Epithelial cell of esophagus (primary cell): ENCODE data around the gene RPTOR.

Experiments used
- DNase-seq: peaks from one replicate; pipeline ENCODE4 v3.0.0; 2010; ENCODE audit warnings: low read depth
- H3K4me3 ChIP-seq: 2 replicates; pipeline ENCODE4 v1.5.1; 2011; ENCODE audit warnings: mild to moderate bottlenecking, low read length, control low read depth
- TF ChIP-seq, protein P1 (sequence below): IDR thresholded peaks from 2 replicates; pipeline ENCODE4 v1.5.1; 2011; ENCODE audit warnings: low read depth, mild to moderate bottlenecking, low read length, control low read depth, inconsistent platforms; ENCODE audit not compliant: insufficient read depth; ENCODE audit errors: missing control alignments

The RPTOR gene

DNA sequence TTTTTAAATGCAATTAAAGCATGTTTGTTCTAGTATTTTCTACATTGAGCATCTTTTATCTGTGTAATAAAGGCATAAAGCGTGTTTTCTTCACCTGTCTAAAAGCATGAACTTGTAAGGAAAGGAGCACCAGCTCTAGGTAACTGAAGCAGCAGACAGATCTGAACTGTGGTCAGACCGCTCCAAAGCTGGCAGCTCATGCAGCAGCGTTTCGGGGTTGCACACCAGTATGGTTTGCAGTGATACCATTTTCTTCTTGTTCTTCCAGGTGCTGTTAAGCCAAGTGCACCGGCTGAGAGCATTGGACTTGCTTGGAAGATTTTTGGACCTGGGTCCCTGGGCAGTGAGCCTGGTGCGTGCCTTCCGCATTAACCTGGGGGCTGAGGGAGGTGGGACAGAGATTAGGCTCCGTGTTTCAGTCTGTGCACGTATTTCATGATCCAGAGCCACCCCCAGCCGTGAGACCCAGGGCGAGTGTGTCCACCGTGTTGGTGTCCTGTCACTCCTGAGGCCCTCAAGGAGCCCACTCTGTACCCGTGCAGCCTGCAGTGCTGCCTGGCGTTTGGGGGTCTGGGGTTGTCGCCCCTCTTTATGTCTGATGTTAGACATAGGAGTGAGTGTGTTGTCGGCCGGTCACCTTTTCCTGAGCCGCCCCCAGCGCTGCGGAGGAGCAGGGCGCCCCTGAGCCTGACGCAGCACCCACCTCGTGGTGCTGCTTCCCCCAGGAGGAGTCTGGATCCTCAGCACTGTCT lies 310.7 kb downstream of the RPTOR start:
- no peak for DNase-seq
- no peak overlapping the region for H3K4me3 ChIP-seq
- TF ChIP-seq, protein P1, sequence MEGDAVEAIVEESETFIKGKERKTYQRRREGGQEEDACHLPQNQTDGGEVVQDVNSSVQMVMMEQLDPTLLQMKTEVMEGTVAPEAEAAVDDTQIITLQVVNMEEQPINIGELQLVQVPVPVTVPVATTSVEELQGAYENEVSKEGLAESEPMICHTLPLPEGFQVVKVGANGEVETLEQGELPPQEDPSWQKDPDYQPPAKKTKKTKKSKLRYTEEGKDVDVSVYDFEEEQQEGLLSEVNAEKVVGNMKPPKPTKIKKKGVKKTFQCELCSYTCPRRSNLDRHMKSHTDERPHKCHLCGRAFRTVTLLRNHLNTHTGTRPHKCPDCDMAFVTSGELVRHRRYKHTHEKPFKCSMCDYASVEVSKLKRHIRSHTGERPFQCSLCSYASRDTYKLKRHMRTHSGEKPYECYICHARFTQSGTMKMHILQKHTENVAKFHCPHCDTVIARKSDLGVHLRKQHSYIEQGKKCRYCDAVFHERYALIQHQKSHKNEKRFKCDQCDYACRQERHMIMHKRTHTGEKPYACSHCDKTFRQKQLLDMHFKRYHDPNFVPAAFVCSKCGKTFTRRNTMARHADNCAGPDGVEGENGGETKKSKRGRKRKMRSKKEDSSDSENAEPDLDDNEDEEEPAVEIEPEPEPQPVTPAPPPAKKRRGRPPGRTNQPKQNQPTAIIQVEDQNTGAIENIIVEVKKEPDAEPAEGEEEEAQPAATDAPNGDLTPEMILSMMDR, result no peak

DNA sequence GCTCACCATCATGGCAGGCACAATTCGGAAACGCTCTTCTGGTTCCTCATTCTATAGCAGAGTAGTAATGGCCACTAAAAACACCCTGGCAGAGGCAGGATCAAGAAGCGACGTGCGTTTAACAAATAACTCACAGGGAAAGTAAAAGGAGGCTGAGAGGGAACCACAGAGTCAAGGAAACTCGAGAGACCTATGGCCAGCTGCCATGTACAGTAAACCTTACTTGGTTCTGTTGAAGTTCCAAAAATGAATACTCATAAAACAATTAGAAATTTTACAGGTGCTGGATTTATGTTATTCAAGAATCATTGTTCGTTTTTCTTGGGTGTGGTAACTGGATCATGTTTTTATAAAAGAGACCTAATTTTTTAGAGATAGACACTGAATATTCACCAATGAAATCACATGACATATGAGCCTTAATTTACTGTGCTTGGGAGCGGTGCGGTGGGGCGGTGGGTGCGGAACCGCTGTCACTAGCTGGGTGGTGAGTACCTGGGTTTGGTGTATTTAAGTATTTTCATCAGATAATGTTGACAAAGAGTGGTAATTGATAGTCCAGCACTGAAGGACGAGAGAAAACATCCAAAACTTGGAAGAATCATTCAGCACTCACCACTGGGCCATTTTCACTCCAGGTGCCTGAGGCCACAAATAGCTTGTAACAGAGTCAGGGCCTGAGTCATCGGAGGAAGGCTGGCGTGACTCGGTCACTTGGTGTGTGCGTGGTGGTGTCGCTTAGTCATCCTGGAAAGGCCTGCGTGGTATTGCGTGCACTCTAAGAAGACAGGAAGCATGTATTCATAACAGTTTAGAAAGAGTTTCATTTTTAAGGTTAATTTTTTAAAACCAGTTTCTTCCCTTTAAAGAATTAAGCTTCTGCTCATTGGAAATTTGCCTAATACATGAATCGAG lies 311.6 kb downstream of the RPTOR start:
- no peak overlapping the region for H3K4me3 ChIP-seq
- TF ChIP-seq, protein P1, result no peak
- peak; percentile 99 for DNase-seq

DNA sequence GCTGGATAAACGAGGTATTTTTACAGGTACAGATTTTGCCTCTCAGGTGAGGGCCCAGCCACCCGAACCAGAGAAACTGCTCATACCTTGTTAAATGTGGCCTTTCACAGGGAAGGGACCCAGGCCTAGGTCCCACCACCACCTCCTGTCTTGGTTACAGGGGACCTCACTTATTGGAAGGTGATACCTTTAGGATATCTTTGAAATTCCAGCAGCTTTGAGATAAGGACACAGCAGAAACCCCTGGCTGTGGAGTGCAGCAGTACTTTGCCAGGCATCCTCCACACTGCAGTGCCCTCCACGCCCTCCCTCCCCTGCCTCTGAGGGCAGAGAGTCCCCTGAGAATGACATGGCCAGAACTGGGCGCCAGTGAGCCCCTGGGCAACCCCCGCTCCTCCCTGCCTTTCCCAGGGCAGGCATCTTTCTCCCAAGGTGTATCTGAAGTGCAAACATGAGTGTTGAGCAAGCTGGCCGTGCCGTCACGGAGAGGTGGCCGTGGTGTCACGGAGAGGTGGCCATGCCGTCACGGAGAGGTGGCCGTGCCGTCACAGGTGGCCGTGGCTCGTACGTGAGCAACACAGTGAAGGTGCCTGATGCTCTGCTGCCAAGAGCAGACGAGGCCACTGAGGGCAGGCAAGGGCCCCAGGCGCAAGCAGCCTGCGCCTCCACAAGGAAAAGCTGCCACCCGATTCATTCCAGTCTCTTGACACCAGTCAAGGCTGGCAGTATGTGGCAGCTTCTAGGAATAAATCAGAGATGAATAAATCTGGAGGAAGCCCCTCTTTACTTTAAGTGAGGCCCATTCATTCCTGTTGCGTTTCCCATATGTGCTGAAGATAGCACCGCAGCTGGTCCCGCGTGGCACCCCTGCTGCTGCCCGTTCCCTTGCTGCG lies 312.5 kb downstream of the RPTOR start:
- DNase-seq, result no peak
- TF ChIP-seq, protein P1, result no peak
- H3K4me3 ChIP-seq, result no peak overlapping the region

DNA sequence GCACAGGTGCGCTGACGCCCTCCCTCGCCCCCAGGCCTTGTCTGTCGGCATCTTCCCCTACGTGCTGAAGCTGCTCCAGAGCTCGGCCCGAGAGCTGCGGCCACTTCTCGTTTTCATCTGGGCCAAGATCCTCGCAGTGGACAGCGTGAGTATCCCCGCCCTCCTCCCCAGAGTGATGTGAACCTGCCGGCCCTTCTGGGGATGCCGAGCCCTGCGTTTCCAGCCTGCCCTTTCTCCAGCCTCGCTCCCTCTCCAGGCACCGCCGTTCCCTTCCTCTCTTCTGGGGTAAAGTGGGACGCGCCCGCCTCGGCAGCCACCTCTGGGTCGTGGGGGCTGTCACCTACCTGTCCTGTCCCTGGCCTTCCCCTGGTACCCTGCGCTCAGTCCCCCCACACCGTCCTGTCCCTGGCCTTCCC lies 313.1 kb downstream of the RPTOR start:
- H3K4me3 ChIP-seq, result no peak overlapping the region
- DNase-seq, result no peak
- TF ChIP-seq, protein P1, result no peak

DNA sequence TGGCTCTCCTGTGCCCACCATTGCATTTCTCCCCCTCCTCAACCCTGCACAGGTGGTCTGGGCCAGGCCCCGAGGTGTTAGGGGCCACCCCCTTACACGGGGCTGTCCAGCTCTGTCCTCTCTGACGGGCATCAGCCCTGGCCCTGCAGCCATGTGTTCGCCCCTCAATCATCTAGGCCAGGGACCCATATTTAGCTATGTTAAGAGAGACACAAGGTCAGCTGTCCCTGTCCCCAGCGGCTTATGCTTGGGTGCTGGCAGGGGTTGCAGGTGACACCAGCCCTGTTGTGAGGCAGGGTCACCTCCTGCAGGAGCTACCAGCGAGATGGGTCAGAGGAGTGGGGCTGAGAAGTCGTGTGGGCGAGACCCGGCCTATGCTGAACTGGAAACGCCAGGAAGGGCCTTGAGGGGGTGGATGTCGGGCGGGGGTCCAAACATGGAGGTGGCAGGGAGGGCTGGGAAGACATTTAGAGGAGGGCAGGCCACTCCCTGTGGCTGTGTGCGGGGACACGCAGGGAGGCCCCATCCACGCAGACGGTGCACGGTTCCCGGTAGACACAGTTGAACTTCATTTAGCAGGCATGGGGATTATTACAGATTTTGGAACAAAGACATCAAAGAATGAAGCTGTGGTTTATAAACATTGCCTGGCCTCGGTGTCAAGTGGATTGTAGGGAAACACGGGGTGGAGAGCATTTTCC lies 313.8 kb downstream of the RPTOR start:
- TF ChIP-seq, protein P1, result no peak
- H3K4me3 ChIP-seq, result no peak overlapping the region
- DNase-seq, result no peak
